OCI-LY1 (cell line): ENCODE results near the gene VTCN1.

Experiments used
- H2AFZ ChIP-seq: fragments of 200-600 bp; sonication (generic), shearing (Covaris generic); 2 replicates; pipeline ENCODE4 v1.6.0; 2014; ENCODE audit warnings: antibody characterized with exemption, mild to moderate bottlenecking, low read length
- H3F3A ChIP-seq: fragments of 200-600 bp; sonication (generic), shearing (Covaris generic); 2 replicates; pipeline ENCODE4 v1.6.0; 2014; ENCODE audit warnings: mild to moderate bottlenecking, antibody characterized with exemption, low read length, moderate library complexity; ENCODE audit not compliant: insufficient read depth
- H3K27ac ChIP-seq: fragments of 200-600 bp; sonication (generic); 2 replicates; pipeline ENCODE4 v1.5.1; 2014; ENCODE audit warnings: low read length, mixed run types, mild to moderate bottlenecking, low read depth; ENCODE audit not compliant: poor library complexity, severe bottlenecking
- H3K27me3 ChIP-seq: fragments of 200-600 bp; sonication (generic); 2 replicates; pipeline ENCODE4 v1.6.0; 2014; ENCODE audit warnings: antibody characterized with exemption, mild to moderate bottlenecking, low read length, moderate library complexity; ENCODE audit not compliant: insufficient read depth
- H3K36me3 ChIP-seq: fragments of 200-600 bp; sonication (generic); 2 replicates; pipeline ENCODE4 v1.6.1; 2014; ENCODE audit warnings: mild to moderate bottlenecking, antibody characterized with exemption, low read length, moderate library complexity, mixed read lengths; ENCODE audit not compliant: insufficient read depth
- H3K4me1 ChIP-seq: fragments of 200-600 bp; sonication (generic); 2 replicates; pipeline ENCODE4 v1.5.1; 2014; ENCODE audit warnings: mild to moderate bottlenecking, low read length, moderate library complexity; ENCODE audit not compliant: insufficient read depth, severe bottlenecking
- H3K4me2 ChIP-seq: fragments of 200-600 bp; sonication (generic), shearing (Covaris generic); 2 replicates; pipeline ENCODE4 v1.6.1; 2014; ENCODE audit warnings: low read length
- H3K4me3 ChIP-seq: fragments of 200-600 bp; sonication (generic); 2 replicates; pipeline ENCODE4 v1.5.1; 2014; ENCODE audit warnings: low read length, low read depth, mild to moderate bottlenecking, mixed read lengths; ENCODE audit not compliant: poor library complexity, severe bottlenecking
- H3K79me2 ChIP-seq: fragments of 200-600 bp; shearing (Covaris generic); 2 replicates; pipeline ENCODE4 v1.6.1; 2016; ENCODE audit warnings: mixed run types, low read length, mixed read lengths; ENCODE audit not compliant: insufficient read depth
- H3K9ac ChIP-seq: fragments of 200-600 bp; sonication (generic), shearing (Covaris generic); 2 replicates; pipeline ENCODE4 v1.6.1; 2014; ENCODE audit warnings: mild to moderate bottlenecking, low read length, mixed read lengths
- H3K9me2 ChIP-seq: fragments of 200-600 bp; sonication (generic), shearing (Covaris generic); 2 replicates; pipeline ENCODE4 v1.6.1; 2014; ENCODE audit warnings: low read depth, mild to moderate bottlenecking, low read length, mixed read lengths
- H3K9me3 ChIP-seq: fragments of 200-600 bp; shearing (Covaris generic); 2 replicates; pipeline ENCODE4 v1.6.1; 2014; ENCODE audit warnings: low read length, mixed read lengths
- H4K20me1 ChIP-seq: fragments of 200-600 bp; sonication (generic), shearing (Covaris generic); 2 replicates; pipeline ENCODE4 v1.6.0; 2016; ENCODE audit warnings: mild to moderate bottlenecking, low read length; ENCODE audit not compliant: insufficient read depth
- EZH2 ChIP-seq: fragments of 200-600 bp; sonication (generic), shearing (Covaris generic); IDR thresholded peaks from 2 replicates; pipeline ENCODE4 v1.8.0; 2017; ENCODE audit warnings: borderline replicate concordance, mixed run types, mild to moderate bottlenecking, antibody characterized with exemption, low read length, moderate library complexity, mixed read lengths
- TF ChIP-seq, protein P1 (sequence below): fragments of 200-600 bp; sonication (generic), shearing (Covaris generic); IDR thresholded peaks from 2 replicates; pipeline ENCODE4 v1.5.1; 2017; ENCODE audit warnings: mild to moderate bottlenecking, antibody characterized with exemption, low read length, moderate library complexity, mixed read lengths

The VTCN1 gene

DNA sequence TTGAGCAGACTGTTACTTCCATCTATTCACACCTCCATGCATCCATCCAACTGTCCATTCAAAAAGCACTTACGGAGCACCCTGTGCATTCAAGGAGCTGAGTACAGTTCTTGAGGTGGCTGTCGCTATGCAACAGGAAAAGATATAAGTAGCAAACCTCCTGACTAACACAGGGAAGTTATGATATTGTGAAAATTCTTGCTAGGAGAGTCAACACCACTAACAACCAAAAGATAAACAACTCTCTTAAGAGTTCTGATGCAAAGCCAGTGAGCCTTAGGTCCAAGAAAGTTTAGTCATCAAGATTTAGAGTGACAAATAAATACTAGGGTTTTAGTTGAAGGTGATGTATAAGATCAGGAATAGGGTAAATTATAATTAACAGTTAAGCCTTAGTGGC lies 44.7 kb downstream of the VTCN1 start:
- TF ChIP-seq, protein P1, sequence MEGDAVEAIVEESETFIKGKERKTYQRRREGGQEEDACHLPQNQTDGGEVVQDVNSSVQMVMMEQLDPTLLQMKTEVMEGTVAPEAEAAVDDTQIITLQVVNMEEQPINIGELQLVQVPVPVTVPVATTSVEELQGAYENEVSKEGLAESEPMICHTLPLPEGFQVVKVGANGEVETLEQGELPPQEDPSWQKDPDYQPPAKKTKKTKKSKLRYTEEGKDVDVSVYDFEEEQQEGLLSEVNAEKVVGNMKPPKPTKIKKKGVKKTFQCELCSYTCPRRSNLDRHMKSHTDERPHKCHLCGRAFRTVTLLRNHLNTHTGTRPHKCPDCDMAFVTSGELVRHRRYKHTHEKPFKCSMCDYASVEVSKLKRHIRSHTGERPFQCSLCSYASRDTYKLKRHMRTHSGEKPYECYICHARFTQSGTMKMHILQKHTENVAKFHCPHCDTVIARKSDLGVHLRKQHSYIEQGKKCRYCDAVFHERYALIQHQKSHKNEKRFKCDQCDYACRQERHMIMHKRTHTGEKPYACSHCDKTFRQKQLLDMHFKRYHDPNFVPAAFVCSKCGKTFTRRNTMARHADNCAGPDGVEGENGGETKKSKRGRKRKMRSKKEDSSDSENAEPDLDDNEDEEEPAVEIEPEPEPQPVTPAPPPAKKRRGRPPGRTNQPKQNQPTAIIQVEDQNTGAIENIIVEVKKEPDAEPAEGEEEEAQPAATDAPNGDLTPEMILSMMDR = no peak
- no peak for TF ChIP-seq EZH2
- H3K4me3 ChIP-seq = no peak overlapping the region

DNA sequence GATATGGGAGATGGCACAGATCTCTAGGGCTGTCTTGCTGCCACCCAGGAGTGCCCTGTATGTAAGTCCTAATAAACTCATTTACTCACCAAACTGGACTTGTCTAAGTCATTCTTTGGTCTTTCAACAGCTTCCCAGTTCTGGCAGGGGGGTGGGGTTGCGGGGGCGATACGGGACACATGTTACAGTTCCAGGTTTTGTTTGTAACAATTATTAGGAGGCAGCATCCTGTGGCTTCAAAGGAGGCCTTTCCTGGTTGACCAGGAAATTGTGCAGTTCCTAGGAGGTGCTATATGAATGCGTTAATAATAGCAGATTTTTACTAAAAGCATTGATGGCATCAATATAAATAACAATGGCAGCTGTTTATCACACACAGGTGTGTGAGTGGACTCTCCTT lies 46.5 kb downstream of the VTCN1 start:
- Histone ChIP-seq H3K27ac (no peak overlapping the region), H3K9me3 (no peaks in the 10 kb centered on the region), H4K20me1 (no peaks in the 10 kb centered on the region), H2AFZ (no peak overlapping the region), H3K36me3 (no peaks in the 10 kb centered on the region), H3K4me3 (no peak overlapping the region), H3K79me2 (no peaks in the 10 kb centered on the region), H3K9ac (no peak overlapping the region), H3F3A (no peaks in the 10 kb centered on the region), H3K4me1 (no peaks in the 10 kb centered on the region), H3K9me2 (no peaks in the 10 kb centered on the region), H3K27me3 (no peaks in the 10 kb centered on the region), H3K4me2 (no peak overlapping the region)
- TF ChIP-seq, protein P1 = no peak
- TF ChIP-seq EZH2 = no peak

More for the DNA sequence above, 44.7 kb downstream of the VTCN1 start:
- H3K79me2 ChIP-seq = no peaks in the 10 kb centered on the region
- H2AFZ ChIP-seq = no peak overlapping the region
- no peak overlapping the region for H3K27ac ChIP-seq
- no peaks in the 10 kb centered on the region for H3K4me1 ChIP-seq
- H3K4me2 ChIP-seq = no peak overlapping the region
- no peaks in the 10 kb centered on the region for H3K9me3 ChIP-seq
- H3K9ac ChIP-seq = no peak overlapping the region
- no peaks in the 10 kb centered on the region for H4K20me1 ChIP-seq
- no peaks in the 10 kb centered on the region for H3K36me3 ChIP-seq
- no peaks in the 10 kb centered on the region for H3K9me2 ChIP-seq
- no peaks in the 10 kb centered on the region for H3K27me3 ChIP-seq
- no peaks in the 10 kb centered on the region for H3F3A ChIP-seq

DNA sequence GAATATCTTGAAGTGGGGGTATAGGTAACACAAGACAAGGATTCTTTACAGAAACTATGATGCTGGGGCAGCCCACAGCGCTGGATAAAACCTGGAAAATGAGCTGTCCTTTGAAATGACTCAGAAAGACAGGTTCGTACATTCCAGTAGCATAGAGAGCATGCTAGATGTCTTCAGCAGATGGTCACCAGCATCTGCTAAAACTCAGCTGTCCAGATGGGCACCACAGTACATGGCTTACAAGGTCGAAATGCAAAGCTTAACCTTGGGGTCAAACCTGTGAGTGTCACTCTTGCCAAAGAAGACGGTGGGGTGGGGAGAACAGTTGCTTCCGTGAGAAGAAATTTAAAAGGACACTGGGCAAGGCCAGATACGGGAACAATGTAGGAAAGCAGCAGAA lies 47.9 kb downstream of the VTCN1 start:
- H3K4me2 ChIP-seq = no peak overlapping the region
- no peaks in the 10 kb centered on the region for H3K9me3 ChIP-seq
- no peaks in the 10 kb centered on the region for H3K27me3 ChIP-seq
- no peaks in the 10 kb centered on the region for H3K9me2 ChIP-seq
- no peaks in the 10 kb centered on the region for H3K4me1 ChIP-seq
- H3K4me3 ChIP-seq = no peak overlapping the region
- no peaks in the 10 kb centered on the region for H3F3A ChIP-seq
- H3K27ac ChIP-seq = no peak overlapping the region
- no peaks in the 10 kb centered on the region for H3K79me2 ChIP-seq
- H3K36me3 ChIP-seq = no peaks in the 10 kb centered on the region
- TF ChIP-seq EZH2 = no peak
- TF ChIP-seq, protein P1 = no peak
- no peak overlapping the region for H3K9ac ChIP-seq
- H4K20me1 ChIP-seq = no peaks in the 10 kb centered on the region
- no peak overlapping the region for H2AFZ ChIP-seq
